Amniotic stem cell (primary cell): ENCODE results near the gene KDM4B.

Experiments
- DNase-seq: peaks from one replicate; lab custom pipeline; 2025; lab: John Stamatoyannopoulos, UW

Gene KDM4B

DNA sequence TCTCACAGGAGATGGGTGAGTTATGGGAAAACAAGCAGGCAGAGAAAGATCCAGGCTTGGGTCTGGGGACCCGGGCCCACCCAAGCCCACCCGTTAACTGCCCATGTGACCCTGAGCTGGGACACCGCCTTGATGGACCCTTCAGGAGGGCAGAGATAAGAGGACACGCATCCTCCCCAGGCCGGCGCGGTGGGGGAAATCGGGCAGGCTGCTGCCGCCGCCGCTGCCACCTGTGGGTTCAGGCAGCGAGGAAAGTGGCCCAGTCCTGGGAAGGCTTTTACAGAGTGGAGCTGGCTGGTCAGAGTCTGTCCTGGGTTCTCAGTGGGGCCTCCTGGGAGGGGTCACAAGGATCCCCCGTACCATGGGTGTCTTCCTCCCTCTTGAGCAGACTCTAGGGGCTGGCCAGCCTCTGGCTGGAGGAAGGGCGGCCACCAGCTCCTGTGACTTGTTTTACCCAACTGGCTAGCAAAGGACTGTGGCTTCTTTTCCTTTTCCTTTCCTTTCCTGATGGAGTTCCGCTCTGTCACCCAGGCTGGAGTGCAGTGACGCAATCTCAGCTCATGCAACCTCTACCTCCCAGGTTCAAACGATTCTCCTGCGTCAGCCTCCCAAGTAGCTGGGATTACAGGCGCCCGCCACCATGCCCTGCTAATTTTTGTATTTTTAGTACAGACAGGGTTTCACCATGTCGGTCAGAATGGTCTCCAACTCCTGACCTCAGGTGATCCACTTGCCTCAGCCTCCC is 155.4 kb downstream of the KDM4B start:
- no peak for DNase-seq

DNA sequence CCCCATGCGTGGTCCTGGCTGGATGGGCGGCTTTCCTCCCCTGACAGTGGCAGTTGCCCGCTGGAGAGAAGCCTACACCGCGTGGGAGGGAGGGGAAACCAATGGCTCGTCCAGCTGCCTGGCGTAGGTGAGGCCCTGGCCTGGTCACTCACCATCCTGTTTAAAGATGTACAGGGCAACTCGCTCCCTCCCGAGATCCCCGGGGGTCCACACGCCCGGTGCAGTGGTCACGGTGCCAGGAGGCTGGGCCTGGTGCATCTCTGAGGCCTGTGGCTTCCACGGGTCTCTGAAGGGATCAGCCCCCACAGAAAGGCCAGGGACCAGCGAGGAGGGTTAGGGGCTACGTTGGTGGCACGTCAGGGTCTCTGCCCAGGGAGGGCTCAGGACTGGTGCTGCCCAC is 156.5 kb downstream of the KDM4B start:
- no peak for DNase-seq

DNA sequence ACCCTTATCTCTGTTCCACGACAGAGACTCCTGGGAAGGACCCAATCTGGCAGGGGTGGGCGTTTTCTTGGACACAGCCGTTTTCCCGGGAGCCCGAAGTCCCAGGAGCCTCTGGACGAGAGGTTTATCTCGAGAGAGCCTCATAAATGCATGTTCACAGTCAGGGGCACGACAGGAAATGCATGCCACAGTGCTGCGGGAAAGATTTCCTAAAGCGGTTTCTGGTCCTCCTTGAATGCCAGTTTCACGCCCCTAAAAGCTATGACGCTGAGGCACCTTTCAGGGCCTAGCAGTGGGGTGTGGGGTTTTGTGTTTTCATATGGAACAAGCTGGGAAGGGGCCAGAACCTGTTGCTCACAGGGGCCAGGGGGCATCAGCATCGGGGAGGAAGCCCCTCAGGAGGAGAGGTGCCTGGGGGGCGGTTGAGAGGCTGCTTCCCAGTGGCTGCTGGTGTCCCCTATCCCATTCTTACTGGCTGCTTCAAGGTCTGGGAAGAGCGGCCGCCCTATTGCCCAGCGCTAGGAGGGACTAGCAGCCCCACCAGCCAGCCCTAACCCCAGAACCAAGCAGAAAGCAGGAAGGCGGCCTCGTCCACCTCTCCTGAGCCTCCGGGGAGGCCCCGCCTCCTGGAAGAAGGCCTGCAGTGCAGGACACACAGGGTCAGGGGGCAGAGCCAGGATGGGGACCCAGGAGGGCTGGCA is 157.0 kb downstream of the KDM4B start:
- no peak for DNase-seq

DNA sequence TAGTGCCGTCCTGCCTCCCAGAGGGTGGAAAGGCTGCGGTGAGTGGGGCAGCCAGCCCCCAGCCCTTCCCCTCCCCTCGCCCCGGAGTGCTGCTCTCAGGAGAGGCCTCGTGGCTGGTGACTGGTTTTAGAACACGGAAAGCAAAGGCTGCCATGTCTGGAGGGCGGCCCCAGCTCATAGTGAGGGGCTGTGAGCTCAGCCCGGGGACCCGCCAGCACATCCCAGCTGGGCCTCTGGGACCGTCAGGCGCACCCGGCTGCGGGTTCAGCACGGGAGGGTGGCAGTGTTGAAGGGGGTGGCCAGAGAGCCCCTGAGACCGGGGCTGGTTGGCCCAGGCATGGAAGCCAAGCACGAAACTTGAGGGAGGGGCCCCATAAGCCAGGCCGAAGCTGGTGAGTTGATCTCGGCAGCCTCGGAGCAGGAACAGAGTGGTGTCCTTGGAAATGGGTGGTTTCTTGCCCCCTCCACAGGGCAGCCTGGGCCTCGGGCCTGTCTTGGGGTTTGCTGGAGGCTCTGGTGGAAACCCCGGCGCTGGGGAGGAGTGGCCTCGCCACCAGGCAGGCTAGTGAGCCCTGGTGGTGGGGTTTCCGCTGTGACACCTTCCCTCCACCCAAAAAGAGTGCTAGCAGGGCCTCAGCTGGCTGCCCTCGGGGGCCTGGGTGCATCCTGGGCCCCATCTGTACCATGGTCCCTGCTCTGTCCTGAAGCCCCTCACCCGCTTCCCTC is 157.7 kb downstream of the KDM4B start:
- no peak for DNase-seq

DNA sequence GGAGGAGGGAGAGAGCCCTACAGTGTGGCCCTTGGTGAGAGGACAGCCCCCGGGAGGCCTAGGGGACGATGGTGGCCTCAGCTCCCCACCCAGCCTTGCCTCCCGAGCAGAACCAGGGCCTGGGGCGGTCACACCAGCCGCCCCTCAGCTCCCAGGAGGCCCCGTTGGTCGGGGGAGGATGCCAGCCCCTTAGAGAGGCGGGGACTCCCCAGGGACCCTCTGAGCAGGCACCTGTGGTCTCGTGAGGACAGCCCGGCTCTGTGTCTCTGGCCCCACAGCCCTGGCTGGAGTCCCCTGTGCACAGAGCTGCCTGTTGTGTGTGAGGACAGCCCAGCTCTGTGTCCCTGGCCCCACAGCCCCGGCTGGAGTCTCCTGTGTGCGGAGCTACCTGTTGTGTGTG is 158.8 kb downstream of the KDM4B start:
- no peak for DNase-seq

DNA sequence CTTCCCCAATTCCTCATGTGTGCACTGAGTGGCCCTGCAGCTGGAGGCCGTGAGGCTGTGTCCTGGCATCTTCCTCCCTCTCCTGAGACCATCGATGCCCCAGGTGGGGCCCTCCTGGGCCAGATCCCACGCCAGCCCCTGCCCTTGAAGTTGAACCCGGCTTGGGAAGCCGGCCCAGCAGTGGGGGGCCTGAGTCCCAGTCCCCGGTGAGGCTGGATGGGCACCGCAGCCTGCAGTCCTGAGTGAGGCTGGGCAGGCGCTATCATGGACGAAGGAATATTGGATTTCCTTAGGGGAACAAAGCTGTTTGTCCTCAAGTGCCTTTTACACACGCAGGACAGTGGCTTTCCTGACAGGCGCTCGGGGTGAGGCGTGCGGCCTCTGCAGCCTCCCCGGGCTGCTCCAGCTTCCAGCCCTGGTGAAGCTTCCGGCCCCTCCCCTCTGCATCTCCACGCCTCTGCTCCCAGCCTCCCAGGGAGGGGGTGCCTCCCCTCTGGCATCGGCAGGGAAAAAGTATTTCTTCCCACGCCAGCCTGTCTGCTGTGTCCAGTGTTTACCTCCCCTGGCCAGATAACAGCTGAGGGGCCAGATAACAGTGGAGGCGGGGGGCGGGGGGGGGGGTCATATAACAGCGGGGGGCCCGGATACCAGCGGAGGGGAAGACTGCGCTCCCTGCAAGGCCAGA is 159.5 kb downstream of the KDM4B start:
- DNase-seq: no peak

DNA sequence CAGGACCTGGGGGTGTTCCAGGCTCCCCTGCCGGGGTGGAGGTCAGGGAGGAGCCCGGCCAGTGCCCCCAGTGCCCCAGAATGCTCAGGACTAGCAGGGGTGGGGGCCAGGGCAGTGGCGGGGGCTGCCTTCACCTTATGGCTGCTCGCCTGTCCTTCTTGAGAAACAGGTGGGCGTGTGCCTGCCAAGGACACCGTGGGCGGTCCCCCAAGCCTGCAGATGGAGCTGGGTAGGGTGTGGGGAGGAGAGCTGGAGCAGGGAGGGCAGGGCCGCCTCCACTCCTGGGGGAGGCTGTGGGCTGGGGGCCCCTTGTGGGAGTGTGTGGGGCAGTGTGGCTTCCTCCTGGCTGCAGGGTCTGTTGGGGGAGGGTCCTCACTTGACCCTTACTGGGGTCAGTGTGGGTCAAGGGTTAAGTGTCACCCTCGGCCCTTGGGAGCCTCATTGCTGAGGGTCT is 160.1 kb downstream of the KDM4B start:
- DNase-seq: no peak

DNA sequence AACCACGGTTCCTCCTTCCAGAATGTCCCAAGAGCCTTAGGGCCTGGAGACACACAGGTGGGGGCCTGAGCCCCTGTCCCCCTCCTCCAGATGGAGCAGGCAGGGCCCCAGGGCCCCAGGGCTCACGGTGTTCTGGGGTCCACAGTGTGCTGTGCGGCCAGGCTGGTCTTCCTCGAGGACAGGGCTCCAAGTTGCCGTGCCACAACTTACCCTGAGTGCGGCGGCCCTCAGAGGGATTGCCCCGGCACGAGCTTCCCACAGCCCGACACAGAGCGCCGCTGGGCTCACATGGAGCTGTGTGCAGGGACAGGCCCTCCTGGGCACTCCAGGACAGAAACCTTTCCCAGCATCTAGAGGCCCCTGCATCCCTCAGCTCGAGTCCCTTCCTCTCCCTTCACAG is 160.8 kb downstream of the KDM4B start:
- no peak for DNase-seq

DNA sequence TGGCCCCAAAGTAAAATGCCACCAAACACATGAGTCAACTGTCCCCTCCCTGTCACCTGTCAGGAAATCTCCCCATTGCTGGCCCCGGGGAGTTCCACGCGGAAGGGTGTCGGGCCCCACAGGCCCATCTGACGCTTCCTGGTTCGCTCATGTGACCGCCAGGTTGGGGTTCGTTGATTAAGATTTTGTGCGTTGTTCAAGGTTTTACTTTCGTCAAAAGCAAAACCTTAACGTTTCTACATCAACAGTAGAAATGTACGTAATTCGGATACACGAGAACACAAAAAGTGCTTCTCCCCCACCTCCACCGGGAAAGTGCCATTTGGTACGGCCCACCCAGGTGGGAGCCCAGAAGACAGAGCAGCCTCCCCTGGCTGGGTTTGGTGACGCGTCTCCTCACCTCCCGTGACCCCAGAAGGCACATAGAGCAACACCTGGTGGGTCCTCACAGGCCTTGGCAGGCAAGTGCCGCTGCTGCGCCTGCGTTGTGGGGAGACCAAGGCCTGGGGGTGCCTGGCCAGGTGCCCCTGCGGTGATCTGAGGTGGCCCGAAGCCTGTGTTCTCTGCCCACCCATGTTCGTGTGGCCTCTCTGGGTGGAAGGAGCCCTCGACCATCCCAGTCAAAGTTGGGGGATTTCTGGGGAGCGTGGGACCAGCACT is 161.6 kb downstream of the KDM4B start:
- DNase-seq: no peak

DNA sequence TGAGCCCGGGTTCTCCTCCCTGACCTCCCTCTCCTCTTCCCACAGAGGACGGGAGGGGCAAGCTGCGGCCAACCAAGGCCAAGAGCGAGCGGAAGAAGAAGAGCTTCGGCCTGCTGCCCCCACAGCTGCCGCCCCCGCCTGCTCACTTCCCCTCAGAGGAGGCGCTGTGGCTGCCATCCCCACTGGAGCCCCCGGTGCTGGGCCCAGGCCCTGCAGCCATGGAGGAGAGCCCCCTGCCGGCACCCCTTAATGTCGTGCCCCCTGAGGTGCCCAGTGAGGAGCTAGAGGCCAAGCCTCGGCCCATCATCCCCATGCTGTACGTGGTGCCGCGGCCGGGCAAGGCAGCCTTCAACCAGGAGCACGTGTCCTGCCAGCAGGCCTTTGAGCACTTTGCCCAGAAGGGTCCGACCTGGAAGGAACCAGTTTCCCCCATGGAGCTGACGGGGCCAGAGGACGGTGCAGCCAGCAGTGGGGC is 162.2 kb downstream of the KDM4B start:
- no peak for DNase-seq

DNA sequence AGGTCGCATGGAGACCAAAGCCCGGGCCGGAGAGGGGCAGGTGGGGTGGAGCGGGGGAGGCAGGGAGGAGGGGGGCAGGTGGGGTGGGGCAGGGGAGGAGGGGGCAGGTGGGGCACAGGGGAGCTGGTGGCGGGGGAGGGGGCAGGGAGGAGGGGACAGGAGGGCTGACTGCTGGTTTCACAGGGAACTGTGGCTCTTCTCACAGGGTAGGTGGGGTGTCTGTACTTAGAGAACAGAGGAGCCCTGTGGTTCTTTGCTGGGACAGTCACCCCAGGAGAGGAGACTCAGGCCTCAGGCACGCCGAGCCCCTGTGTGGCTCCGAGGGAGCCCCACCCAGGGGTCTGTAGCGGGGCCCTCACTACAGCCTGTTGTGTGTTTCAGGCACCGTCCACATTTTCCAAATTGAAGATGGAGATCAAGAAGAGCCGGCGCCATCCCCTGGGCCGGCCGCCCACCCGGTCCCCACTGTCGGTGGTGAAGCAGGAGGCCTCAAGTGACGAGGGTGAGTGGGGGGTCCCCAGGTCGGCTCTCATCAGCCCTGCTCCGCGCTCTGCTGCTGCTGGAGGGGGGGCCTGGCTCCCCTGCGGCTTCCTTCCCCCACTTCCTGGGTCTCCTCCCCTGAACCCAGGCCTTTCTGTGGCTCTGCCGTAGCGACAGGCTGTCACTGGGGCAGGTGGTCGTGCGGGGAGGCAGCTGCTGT is 162.7 kb downstream of the KDM4B start:
- DNase-seq: no peak

DNA sequence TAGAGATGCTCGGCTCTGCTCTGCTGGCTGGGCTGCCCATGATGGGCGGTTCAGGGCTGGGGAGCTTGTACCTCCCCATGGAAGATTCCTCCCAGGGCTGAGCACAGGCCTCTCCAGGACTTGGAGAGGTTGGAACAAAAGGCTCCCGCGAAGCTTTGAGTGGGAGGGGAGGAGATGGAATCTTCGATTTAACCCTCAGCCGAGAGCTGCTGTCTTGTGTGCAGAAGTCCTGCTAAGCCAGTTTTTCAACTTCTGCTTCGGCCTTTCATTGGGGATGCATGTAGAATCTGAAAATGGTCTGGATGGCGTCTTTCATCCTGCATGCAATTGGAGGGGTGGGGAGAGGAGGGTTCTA is 163.3 kb downstream of the KDM4B start:
- no peak for DNase-seq

DNA sequence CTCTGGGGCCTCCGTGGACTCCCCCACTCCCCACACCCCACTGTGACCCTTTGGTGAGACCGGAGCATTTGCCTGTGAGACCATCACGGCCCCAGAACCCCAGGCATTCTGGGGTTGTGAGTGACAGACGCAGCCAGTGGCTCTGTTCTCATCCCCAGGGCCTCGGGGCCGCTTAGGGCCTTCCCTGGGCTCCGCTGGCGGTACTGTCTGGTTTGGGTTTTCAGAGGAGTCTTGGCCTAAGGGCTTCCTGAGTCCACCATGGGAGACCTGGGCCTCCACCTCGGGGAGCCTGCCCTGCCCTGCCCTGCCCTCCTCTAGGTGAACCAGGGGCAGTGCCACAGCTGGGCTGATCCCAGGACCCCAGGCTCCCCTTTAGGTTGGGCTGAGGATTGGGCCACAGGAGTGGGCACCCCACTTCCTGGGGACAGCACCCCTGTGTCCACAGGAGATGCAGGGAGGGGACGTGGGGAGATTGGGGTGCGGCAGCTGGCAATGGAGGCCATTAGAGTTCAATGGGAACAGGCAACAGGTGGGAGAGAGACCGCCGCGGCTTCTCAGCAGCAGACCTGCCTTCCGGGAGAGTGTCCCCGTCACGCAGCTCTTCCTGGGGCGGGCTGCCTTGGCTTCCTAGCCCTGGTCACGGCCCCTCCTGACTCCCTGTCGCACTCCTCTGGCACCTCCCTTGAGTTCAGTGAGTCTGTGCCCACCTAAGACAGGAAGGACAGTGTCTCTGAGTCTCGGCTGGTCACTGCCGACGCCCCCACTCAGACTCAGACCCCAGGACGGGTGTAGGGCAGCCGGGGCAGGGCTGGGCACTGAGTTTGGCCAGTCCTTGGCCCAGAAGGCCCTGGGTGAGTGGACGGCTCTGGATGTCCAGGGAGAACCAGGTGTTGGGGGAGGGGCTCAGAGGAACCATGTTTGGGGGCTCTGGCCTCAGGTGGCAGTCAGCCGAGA is 164.1 kb downstream of the KDM4B start:
- DNase-seq: no peak

DNA sequence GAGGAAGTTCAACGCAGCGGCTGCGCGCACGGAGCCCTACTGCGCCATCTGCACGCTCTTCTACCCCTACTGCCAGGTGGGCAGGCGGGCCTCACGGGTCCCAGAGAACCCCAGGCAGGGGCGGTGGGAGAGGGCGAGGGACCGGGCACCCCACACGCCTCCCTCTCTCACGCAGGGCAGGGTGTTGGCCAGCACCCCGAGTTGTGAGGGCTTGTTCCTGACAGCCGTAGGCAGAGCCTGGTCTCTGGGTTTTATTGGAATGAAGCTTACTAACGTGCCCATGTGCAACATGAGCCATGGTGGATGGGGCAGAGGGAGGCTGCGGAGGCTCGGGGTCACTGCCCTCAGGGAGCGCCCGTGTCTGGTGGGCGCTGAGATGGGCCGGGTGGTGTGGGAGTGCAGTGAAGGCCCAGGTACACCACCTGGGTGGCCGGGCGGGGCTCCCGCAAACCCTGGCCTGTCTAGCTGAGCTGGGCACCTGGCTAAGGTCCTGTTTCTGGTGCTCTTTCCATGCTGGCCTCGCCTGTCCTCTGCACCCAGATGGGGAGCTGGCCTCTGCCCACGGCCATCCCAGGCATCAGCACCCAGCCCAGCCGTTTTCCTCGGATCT is 165.2 kb downstream of the KDM4B start:
- no peak for DNase-seq

DNA sequence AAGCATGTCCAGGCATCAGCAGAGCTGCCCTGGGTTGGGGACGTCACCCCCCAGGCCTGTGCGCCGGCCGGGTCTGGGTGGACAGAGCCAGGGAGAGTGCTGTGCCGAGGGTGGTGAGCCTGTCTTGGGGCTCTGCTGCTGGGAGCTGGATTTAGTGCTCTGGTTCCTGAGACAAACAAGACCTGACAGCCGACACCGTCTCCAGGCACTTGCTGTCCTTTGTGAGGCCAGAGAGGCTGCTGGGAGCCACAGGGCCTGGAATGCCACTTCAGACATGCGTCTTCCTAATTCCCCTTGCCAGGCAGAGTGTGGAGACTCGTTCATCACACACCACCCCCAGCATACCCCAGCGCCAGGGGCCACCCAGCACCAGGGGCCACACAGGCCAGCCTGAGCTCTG is 165.8 kb downstream of the KDM4B start:
- DNase-seq: no peak

DNA sequence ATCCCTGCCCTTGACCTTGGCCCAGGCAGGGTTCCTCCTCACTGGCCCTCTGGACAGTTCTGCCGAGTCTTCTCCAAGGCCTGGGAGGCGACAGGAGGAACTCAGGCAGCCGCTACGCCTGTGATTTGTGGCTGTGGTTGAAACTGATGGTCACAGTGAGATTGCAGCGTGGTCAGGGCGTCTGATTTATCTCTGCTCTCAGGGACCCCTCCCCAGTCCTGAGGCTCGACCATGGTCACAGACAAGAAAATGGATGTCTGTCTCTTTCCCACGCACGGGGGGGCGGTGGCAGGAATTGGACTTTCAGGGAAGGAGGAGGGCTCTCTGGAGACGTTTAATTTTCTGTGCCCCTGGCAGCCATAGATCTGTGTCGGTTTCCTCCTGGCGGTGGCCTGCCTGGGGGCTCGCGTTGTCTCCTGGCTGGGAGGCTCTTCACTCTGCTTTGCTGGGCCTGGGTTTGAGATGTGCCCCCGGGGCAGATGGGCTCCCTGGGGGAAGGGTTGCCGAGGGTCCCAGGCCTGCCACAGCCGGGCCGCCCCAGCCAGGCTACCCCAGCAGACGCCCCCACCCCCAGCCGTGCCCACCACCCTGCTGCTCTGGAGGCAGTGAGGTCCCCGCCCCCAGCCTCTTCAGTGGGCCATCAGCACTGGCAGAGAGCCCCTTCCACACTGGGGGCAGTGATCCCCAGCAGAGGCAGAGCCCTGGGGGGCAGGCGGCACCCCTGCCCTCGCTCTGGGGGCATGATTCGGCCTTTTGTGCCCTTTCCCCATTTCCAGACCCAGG is 167.4 kb downstream of the KDM4B start:
- DNase-seq: no peak

DNA sequence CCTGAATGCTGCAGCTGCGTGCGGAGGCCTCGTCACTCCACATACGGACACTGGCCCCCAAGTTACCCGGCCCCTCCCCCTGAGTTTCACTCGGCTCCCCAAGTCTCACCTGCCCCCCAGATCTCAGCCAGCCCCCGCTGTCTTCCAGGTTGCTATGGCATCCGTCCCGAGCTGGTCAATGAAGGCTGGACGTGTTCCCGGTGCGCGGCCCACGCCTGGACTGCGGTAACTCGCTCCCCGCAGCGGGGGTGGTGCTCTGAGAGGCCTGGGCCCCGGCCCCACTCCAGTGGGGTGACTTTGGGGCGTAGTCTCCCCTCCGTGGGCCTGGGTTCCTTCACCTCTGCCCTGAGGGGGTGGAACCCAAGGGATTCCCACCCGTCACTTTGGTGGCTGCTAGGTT is 168.2 kb downstream of the KDM4B start:
- DNase-seq: no peak

DNA sequence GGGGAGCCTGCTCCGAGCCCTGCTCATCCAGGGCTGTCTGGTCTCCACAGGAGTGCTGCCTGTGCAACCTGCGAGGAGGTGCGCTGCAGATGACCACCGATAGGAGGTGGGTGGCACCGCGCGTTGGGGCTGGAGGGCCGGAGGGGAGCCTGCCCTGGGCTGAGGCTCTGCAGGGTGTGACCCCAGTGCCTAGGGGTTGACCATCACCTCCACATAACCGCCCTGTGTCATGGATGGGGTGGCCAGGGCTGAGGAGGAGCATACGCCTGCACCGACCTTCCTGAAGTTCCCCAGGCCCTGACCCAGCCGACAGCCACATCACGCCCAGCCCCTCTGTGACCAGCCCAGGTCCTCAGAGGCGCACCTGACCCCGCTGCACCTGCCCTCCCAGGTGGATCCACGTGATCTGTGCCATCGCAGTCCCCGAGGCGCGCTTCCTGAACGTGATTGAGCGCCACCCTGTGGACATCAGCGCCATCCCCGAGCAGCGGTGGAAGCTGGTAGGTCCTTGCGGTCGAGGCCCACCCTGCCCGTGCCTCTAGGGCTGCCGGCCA is 168.7 kb downstream of the KDM4B start:
- no peak for DNase-seq
